Measurements from ENCODE around the gene PRSS8. TPM values are rescaled to one million over a fixed set of nuclear protein-coding genes. Genes with fewer than 3 reads are reported as not detected.

Gene PRSS8
- total RNA-seq, 1 experiment from 2014 or later = 42.6 TPM

DNA sequence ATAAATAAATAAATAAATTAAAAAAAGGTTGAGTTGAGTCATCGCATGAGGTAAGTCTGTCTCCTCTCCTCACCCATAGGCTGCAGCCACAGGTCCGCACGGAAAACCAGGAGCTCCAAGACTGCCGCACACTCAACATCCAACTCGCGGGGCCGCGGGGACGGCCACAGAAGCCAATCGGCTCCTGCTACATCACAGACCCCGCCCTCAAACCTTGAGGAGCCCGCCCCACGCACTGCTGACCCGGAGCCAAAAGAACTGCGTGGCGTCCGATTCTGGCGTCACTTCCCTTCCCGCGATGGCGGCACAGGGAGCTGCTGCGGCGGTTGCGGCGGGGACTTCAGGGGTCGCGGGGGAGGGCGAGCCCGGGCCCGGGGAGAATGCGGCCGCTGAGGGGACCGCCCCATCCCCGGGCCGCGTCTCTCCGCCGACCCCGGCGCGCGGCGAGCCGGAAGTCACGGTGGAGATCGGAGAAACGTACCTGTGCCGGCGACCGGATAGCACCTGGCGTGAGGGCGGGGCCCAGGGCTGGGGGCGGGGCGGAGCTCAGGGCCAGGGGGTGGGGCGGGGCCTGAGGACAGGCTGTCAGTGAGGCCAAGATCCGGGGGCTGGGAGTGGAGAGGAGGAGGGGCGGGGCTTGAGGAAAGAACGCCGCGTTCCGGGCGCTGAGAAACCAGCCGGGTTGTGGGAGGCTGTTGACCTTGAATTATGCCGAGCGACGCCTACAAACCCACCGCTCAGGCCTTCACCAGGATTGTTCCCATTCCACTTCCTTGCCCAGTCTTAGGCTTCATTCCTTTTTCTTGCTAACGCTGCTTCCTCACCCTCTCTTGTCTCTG, 17.9 kb downstream of the PRSS8 start, which contains the start of gene KAT8:
KAT8 (plus strand) TSS at position 281 of the 839 bp plus-strand sequence; CDS start at position 299, 18 bp downstream.
- Histone ChIP-seq H3K4me3 (replicated peaks in 1 of 2; ENCODE audit: low read depth in 1 of 2, low read length in 2 of 2) (peak within 1 kb of the TSS; percentile 70 to 82), H4K20me1 (ENCODE audit: insufficient read depth) (peaks cover 4% of the 10 kb centered on the region; the same call in 1 of the 2 replicates), H3K4me1 (ENCODE audit: control insufficient read depth in 1 of 2, insufficient read depth in 2 of 2, low read length in 2 of 2) (peaks cover 7 to 30% of the 10 kb centered on the region in 2 experiments; a peak in 3 of 4 replicates), H3K79me2 (ENCODE audit: insufficient read depth, low read length) (peaks cover 44% of the 10 kb centered on the region), H2AFZ (ENCODE audit: low read depth, low read length, poor library complexity, severe bottlenecking) (no peak within 1 kb of the TSS), H3K36me3 (ENCODE audit: control insufficient read depth in 1 of 2, insufficient read depth in 2 of 2, low read length in 2 of 2) (peaks cover 13 to 21% of the 10 kb centered on the region in 2 experiments), H3K9me3 (ENCODE audit: control insufficient read depth in 1 of 2, insufficient read depth in 1 of 2, low read depth in 1 of 2, low read length in 2 of 2) (no peaks in the 10 kb centered on the region), H3K27ac (ENCODE audit: low read depth, low read length) (peak within 1 kb of the TSS; percentile 80), H3K27me3 (ENCODE audit: insufficient read depth, low read length) (no peaks in the 10 kb centered on the region), H3K4me2 (ENCODE audit: low read length) (peak within 1 kb of the TSS; percentile 85), H3K9me2 (ENCODE audit: insufficient read depth) (no peaks in the 10 kb centered on the region), H3K9ac (ENCODE audit: low read length) (peak within 1 kb of the TSS; percentile 71)
- BruUV-seq (replicated peaks) = no TSS peak
- DNase-seq (ENCODE audit: low read depth, low spot score) = peak; percentile 97
- TF ChIP-seq, protein P1, sequence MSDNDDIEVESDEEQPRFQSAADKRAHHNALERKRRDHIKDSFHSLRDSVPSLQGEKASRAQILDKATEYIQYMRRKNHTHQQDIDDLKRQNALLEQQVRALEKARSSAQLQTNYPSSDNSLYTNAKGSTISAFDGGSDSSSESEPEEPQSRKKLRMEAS (IDR thresholded peaks at IDR 0.05) = peak; percentile 81
- TF ChIP-seq TCF7L2 (IDR thresholded peaks at IDR 0.05; ENCODE audit: borderline replicate concordance, extremely low read depth, insufficient read depth, insufficient read length) (no peak), JUND (IDR thresholded peaks at IDR 0.05) (no peak), RAD21 (IDR thresholded peaks at IDR 0.05; ENCODE audit: low read depth) (no peak), CEBPB (IDR thresholded peaks at IDR 0.05; ENCODE audit: low read depth) (no peak), EZH2 (IDR thresholded peaks at IDR 0.05) (no peak), YY1 (IDR thresholded peaks at IDR 0.05; ENCODE audit: extremely low read depth, insufficient replicate concordance, low read depth, low read length) (peak; percentile 94), SP1 (IDR thresholded peaks at IDR 0.05; ENCODE audit: low read depth) (peak; percentile 91), POLR2A (IDR thresholded peaks at IDR 0.05; ENCODE audit: borderline replicate concordance, extremely low read depth, insufficient read depth, insufficient read length) (peak; percentile 56), SIN3A (IDR thresholded peaks at IDR 0.05; ENCODE audit: low read depth) (peak; percentile 73), EGR1 (IDR thresholded peaks at IDR 0.05; ENCODE audit: low read depth) (peak; percentile 72), POLR2AphosphoS5 (IDR thresholded peaks at IDR 0.05; ENCODE audit: low read depth, low read length) (peak; percentile 98), SRF (IDR thresholded peaks at IDR 0.05; ENCODE audit: low read depth) (peak; percentile 76; the same call in 1 of the 2 replicates), EZH2phosphoT487 (IDR thresholded peaks at IDR 0.05; ENCODE audit: borderline replicate concordance) (no peak), ZFX (IDR thresholded peaks at IDR 0.05) (no peak), ZNF274 (IDR thresholded peaks at IDR 0.05; ENCODE audit: low read depth, low read length) (no peak), FOSL1 (IDR thresholded peaks at IDR 0.05; ENCODE audit: low read depth) (no peak), CBX3 (IDR thresholded peaks at IDR 0.05; ENCODE audit: low read depth) (peak; percentile 63; the same call in 1 of the 2 replicates)
- TF ChIP-seq, protein P2, sequence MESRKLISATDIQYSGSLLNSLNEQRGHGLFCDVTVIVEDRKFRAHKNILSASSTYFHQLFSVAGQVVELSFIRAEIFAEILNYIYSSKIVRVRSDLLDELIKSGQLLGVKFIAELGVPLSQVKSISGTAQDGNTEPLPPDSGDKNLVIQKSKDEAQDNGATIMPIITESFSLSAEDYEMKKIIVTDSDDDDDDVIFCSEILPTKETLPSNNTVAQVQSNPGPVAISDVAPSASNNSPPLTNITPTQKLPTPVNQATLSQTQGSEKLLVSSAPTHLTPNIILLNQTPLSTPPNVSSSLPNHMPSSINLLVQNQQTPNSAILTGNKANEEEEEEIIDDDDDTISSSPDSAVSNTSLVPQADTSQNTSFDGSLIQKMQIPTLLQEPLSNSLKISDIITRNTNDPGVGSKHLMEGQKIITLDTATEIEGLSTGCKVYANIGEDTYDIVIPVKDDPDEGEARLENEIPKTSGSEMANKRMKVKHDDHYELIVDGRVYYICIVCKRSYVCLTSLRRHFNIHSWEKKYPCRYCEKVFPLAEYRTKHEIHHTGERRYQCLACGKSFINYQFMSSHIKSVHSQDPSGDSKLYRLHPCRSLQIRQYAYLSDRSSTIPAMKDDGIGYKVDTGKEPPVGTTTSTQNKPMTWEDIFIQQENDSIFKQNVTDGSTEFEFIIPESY (IDR thresholded peaks at IDR 0.05; ENCODE audit: extremely low read depth, insufficient replicate concordance, low read length) = no peak
- TF ChIP-seq, protein P3, sequence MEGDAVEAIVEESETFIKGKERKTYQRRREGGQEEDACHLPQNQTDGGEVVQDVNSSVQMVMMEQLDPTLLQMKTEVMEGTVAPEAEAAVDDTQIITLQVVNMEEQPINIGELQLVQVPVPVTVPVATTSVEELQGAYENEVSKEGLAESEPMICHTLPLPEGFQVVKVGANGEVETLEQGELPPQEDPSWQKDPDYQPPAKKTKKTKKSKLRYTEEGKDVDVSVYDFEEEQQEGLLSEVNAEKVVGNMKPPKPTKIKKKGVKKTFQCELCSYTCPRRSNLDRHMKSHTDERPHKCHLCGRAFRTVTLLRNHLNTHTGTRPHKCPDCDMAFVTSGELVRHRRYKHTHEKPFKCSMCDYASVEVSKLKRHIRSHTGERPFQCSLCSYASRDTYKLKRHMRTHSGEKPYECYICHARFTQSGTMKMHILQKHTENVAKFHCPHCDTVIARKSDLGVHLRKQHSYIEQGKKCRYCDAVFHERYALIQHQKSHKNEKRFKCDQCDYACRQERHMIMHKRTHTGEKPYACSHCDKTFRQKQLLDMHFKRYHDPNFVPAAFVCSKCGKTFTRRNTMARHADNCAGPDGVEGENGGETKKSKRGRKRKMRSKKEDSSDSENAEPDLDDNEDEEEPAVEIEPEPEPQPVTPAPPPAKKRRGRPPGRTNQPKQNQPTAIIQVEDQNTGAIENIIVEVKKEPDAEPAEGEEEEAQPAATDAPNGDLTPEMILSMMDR (IDR thresholded peaks at IDR 0.05 in 2 of 3, conservative IDR thresholded peaks at IDR 0.05 in 1 of 3; ENCODE audit: borderline replicate concordance in 1 of 3, insufficient read depth in 1 of 3, low read depth in 2 of 3, low read length in 2 of 3) = no peak
- TF ChIP-seq, protein P4, sequence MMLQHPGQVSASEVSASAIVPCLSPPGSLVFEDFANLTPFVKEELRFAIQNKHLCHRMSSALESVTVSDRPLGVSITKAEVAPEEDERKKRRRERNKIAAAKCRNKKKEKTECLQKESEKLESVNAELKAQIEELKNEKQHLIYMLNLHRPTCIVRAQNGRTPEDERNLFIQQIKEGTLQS (IDR thresholded peaks at IDR 0.05) = no peak
- ATAC-seq = peak; percentile 92
- intact Hi-C loops (cut with micrococcal nuclease) = loop anchor here (1.0 kb wide), 1 partner anchor 25 kb away; no protein-coding TSS in a partner anchor
- ChIA-PET POLR2A (interaction anchor here (0.6 to 3.5 kb wide), 22 partner anchors 9 to 595 kb away, joined by 3 to 84 read pairs (median 4); partner anchors contain the start of genes ARMC5, FUS, PRSS8 and STX4), RAD21 (ENCODE audit: low non-redundant PET in 1 of 2, low total read pairs in 2 of 2, uncharacterized antibody in 2 of 2, unreplicated experiment in 2 of 2) (interaction anchor here (0.6 to 1.4 kb wide), 7 partner anchors 17 to 342 kb away, joined by 3 to 10 read pairs (median 4); partner anchors contain the start of genes ARMC5 (in 1 of the 2), HSD3B7 (in 1 of the 2), PRSS8 (in 1 of the 2) and ZNF646 (in 1 of the 2)), CTCF (interaction anchor here (0.9 to 2.9 kb wide), 10 partner anchors 13 to 343 kb away, joined by 3 to 30 read pairs (median 5); partner anchors contain the start of genes HSD3B7 and VKORC1)

Measured in HCT116 (cell line).